ENCODE measurements around the gene PCDHGC4.

PCDHGC4 gene

DNA sequence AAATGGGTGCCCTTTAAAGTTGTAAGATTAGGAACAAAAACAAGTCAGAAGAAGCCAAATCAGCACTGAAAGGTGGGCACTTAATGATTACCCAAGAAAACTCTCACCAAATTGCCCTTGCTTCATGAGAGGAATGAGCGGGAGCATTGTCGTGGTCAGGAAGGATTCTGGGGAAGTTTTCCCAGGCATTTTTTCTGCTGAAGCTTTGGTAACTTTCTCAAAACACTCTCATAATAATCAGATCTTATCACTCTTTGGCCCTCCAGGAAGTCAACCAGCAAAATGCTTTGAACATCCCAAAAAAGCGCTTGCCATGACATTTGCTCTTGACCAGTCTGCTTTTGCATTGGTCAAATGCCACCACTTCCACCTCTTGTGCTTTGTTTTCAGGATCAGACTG is 19.5 kb upstream of the PCDHGC4 start:
- TF ChIP-seq, protein P1, sequence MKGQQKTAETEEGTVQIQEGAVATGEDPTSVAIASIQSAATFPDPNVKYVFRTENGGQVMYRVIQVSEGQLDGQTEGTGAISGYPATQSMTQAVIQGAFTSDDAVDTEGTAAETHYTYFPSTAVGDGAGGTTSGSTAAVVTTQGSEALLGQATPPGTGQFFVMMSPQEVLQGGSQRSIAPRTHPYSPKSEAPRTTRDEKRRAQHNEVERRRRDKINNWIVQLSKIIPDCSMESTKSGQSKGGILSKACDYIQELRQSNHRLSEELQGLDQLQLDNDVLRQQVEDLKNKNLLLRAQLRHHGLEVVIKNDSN (IDR thresholded peaks at IDR 0.05), result no peak
- TF ChIP-seq ZBTB7A (IDR thresholded peaks at IDR 0.05; ENCODE audit: low read depth) (no peak), CEBPB (IDR thresholded peaks at IDR 0.05) (no peak), RAD21 (IDR thresholded peaks at IDR 0.05; ENCODE audit: low read depth) (no peak), NFIC (IDR thresholded peaks at IDR 0.05) (no peak), TCF12 (IDR thresholded peaks at IDR 0.05; ENCODE audit: low read depth) (no peak), TAF1 (IDR thresholded peaks at IDR 0.05; ENCODE audit: low read depth) (no peak), YY1 (IDR thresholded peaks at IDR 0.05; ENCODE audit: low read depth) (no peak), CREB1 (IDR thresholded peaks at IDR 0.05; ENCODE audit: low read depth) (no peak), EGR1 (IDR thresholded peaks at IDR 0.05) (no peak), EP300 (IDR thresholded peaks at IDR 0.05; ENCODE audit: borderline replicate concordance) (no peak), TEAD4 (IDR thresholded peaks at IDR 0.05) (no peak), FOXM1 (IDR thresholded peaks at IDR 0.05; ENCODE audit: borderline replicate concordance, low read depth) (no peak)
- TF ChIP-seq, protein P2, sequence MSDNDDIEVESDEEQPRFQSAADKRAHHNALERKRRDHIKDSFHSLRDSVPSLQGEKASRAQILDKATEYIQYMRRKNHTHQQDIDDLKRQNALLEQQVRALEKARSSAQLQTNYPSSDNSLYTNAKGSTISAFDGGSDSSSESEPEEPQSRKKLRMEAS (IDR thresholded peaks at IDR 0.05), result no peak
- TF ChIP-seq, protein P3, sequence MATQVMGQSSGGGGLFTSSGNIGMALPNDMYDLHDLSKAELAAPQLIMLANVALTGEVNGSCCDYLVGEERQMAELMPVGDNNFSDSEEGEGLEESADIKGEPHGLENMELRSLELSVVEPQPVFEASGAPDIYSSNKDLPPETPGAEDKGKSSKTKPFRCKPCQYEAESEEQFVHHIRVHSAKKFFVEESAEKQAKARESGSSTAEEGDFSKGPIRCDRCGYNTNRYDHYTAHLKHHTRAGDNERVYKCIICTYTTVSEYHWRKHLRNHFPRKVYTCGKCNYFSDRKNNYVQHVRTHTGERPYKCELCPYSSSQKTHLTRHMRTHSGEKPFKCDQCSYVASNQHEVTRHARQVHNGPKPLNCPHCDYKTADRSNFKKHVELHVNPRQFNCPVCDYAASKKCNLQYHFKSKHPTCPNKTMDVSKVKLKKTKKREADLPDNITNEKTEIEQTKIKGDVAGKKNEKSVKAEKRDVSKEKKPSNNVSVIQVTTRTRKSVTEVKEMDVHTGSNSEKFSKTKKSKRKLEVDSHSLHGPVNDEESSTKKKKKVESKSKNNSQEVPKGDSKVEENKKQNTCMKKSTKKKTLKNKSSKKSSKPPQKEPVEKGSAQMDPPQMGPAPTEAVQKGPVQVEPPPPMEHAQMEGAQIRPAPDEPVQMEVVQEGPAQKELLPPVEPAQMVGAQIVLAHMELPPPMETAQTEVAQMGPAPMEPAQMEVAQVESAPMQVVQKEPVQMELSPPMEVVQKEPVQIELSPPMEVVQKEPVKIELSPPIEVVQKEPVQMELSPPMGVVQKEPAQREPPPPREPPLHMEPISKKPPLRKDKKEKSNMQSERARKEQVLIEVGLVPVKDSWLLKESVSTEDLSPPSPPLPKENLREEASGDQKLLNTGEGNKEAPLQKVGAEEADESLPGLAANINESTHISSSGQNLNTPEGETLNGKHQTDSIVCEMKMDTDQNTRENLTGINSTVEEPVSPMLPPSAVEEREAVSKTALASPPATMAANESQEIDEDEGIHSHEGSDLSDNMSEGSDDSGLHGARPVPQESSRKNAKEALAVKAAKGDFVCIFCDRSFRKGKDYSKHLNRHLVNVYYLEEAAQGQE (IDR thresholded peaks at IDR 0.05; ENCODE audit: low read depth), result no peak

DNA sequence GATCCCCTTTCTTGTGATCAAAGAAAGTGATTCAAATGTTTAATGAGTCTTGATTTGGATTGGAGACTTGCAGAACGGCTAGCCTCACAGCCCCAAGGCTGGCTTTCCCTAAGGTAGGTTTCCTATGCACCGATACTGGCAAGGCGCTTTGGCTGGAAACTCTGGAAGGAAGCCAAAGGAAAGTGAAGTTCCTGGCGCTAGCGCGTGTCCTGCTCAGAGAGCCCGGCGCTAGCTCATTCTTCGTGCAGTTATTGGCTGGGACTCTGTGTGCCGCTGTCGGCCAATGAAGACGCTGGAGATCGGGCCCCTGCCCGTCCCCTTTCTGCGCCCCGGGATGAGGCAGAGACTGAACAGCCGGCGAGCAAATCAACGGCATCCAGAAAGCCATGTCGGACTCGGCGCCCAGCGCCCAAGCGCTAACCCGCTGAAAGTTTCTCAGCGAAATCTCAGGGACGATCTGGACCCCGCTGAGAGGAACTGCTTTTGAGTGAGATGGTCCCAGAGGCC is 9.2 kb upstream of the PCDHGC4 start, which contains the start of gene PCDHGC3:
TSS of gene PCDHGC3 (plus strand) at position 342 of the 507 bp plus-strand sequence. CDS start at position 493, 151 bp downstream.
- TF ChIP-seq, protein P3 (IDR thresholded peaks at IDR 0.05; ENCODE audit: low read depth), result no peak
- TF ChIP-seq, protein P2 (IDR thresholded peaks at IDR 0.05), result peak; percentile 85
- TF ChIP-seq, protein P1 (IDR thresholded peaks at IDR 0.05), result no peak
- TF ChIP-seq CEBPB (IDR thresholded peaks at IDR 0.05), result no peak
- no peak for TF ChIP-seq EP300 (IDR thresholded peaks at IDR 0.05; ENCODE audit: borderline replicate concordance)
- peak; percentile 54; the same call in 1 of the 2 replicates for TF ChIP-seq RAD21 (IDR thresholded peaks at IDR 0.05; ENCODE audit: low read depth)
- peak; percentile 87 for TF ChIP-seq NFIC (IDR thresholded peaks at IDR 0.05)
- TF ChIP-seq CREB1 (IDR thresholded peaks at IDR 0.05; ENCODE audit: low read depth), result no peak
- TF ChIP-seq YY1 (IDR thresholded peaks at IDR 0.05; ENCODE audit: low read depth), result no peak
- TF ChIP-seq TAF1 (IDR thresholded peaks at IDR 0.05; ENCODE audit: low read depth), result 0 out of 2 replicates have a peak, but pooled peaks have one; percentile 6
- peak; percentile 33; the same call in 1 of the 2 replicates for TF ChIP-seq TEAD4 (IDR thresholded peaks at IDR 0.05)
- no peak for TF ChIP-seq ZBTB7A (IDR thresholded peaks at IDR 0.05; ENCODE audit: low read depth)
- no peak for TF ChIP-seq FOXM1 (IDR thresholded peaks at IDR 0.05; ENCODE audit: borderline replicate concordance, low read depth)
- TF ChIP-seq EGR1 (IDR thresholded peaks at IDR 0.05), result no peak
- no peak for TF ChIP-seq TCF12 (IDR thresholded peaks at IDR 0.05; ENCODE audit: low read depth)

DNA sequence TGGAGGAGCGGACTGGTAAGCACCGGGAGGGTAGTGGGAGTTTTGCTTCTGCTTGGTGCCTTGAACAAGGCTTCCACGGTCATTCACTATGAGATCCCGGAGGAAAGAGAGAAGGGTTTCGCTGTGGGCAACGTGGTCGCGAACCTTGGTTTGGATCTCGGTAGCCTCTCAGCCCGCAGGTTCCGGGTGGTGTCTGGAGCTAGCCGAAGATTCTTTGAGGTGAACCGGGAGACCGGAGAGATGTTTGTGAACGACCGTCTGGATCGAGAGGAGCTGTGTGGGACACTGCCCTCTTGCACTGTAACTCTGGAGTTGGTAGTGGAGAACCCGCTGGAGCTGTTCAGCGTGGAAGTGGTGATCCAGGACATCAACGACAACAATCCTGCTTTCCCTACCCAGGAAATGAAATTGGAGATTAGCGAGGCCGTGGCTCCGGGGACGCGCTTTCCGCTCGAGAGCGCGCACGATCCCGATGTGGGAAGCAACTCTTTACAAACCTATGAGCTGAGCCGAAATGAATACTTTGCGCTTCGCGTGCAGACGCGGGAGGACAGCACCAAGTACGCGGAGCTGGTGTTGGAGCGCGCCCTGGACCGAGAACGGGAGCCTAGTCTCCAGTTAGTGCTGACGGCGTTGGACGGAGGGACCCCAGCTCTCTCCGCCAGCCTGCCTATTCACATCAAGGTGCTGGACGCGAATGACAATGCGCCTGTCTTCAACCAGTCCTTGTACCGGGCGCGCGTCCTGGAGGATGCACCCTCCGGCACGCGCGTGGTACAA is 8.5 kb upstream of the PCDHGC4 start:
- TF ChIP-seq, protein P2 (IDR thresholded peaks at IDR 0.05), result peak; percentile 27; the same call in 1 of the 2 replicates
- no peak for TF ChIP-seq YY1 (IDR thresholded peaks at IDR 0.05; ENCODE audit: low read depth)
- 0 out of 2 replicates have a peak, but pooled peaks have one; percentile 22 for TF ChIP-seq TAF1 (IDR thresholded peaks at IDR 0.05; ENCODE audit: low read depth)
- no peak for TF ChIP-seq FOXM1 (IDR thresholded peaks at IDR 0.05; ENCODE audit: borderline replicate concordance, low read depth)

DNA sequence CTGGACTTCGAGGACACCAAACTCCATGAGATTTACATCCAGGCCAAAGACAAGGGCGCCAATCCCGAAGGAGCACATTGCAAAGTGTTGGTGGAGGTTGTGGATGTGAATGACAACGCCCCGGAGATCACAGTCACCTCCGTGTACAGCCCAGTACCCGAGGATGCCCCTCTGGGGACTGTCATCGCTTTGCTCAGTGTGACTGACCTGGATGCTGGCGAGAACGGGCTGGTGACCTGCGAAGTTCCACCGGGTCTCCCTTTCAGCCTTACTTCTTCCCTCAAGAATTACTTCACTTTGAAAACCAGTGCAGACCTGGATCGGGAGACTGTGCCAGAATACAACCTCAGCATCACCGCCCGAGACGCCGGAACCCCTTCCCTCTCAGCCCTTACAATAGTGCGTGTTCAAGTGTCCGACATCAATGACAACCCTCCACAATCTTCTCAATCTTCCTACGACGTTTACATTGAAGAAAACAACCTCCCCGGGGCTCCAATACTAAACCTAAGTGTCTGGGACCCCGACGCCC is 7.7 kb upstream of the PCDHGC4 start:
- TF ChIP-seq EP300 (IDR thresholded peaks at IDR 0.05; ENCODE audit: borderline replicate concordance) (no peak), CEBPB (IDR thresholded peaks at IDR 0.05) (no peak), YY1 (IDR thresholded peaks at IDR 0.05; ENCODE audit: low read depth) (no peak)
- TF ChIP-seq, protein P1 (IDR thresholded peaks at IDR 0.05), result no peak
